Gastrocnemius medialis (tissue), 4 donors: Measurements from ENCODE around the gene TRIM62. TPM values are rescaled to one million over a fixed set of nuclear protein-coding genes. Genes with fewer than 3 reads are reported as not detected.

Experiments
- ATAC-seq, 2 donors: fragments of 150-250 bp; one replicate each; pipeline ENCODE4 v1.9.1; 2016
- DNase-seq, 2 donors: peaks; one replicate each; pipeline ENCODE4 v3.0.0-alpha.2; 2019
- H3K27ac ChIP-seq, 4 donors: fragments of 200-600 bp; sonication (generic); 1 replicate in 1 of 4; 2 replicates in 3 of 4; pipeline ENCODE4 v1.5.1; 2016 to 2018; ENCODE audit warnings: mild to moderate bottlenecking in 2 of 4, moderate library complexity in 1 of 4
- H3K27me3 ChIP-seq, 3 donors: fragments of 200-600 bp; sonication (generic) in 2 of 3; 1 replicate in 1 of 3; 2 replicates in 2 of 3; pipeline versions ENCODE4 v1.5.1 to v1.6.0; 2016 to 2019; ENCODE audit warnings: mild to moderate bottlenecking in 1 of 3, moderate library complexity in 1 of 3
- H3K36me3 ChIP-seq, 2 donors: fragments of 200-600 bp; sonication (generic) in 1 of 2; one replicate each; pipeline ENCODE4 v1.5.1; 2017 to 2018
- H3K4me1 ChIP-seq, 2 donors: fragments of 200-600 bp; sonication (generic) in 1 of 2; one replicate each; pipeline ENCODE4 v1.5.1; 2016 to 2017; ENCODE audit warnings: mild to moderate bottlenecking in 2 of 2
- H3K4me3 ChIP-seq, 4 donors: fragments of 200-600 bp; sonication (generic) in 3 of 4; 1 replicate in 1 of 4; 2 replicates in 3 of 4; pipeline ENCODE4 v1.5.1; 2016 to 2019; ENCODE audit warnings: mild to moderate bottlenecking in 2 of 4
- H3K9me3 ChIP-seq, 3 donors: fragments of 200-600 bp; sonication (generic) in 2 of 3; 1 replicate in 1 of 3; 2 replicates in 2 of 3; pipeline ENCODE4 v1.5.1; 2016 to 2019
- CTCF ChIP-seq, 5 experiments: fragments of 450-650 bp in 3 of 5; fragments of 200-600 bp in 2 of 5; sonication (generic) in 2 of 5; IDR thresholded peaks in 4 of 5; conservative IDR thresholded peaks in 1 of 5; 1 replicate in 4 of 5; 2 replicates in 1 of 5; pipeline ENCODE4 v1.5.1; 2016 to 2019; ENCODE audit warnings: antibody characterized with exemption in 5 of 5, mild to moderate bottlenecking in 3 of 5, moderate library complexity in 3 of 5
- POLR2A ChIP-seq, 2 donors: fragments of 450-650 bp; IDR thresholded peaks; one replicate each; pipeline ENCODE4 v1.6.1; 2017; ENCODE audit warnings: antibody characterized with exemption in 2 of 2, mild to moderate bottlenecking in 2 of 2, moderate library complexity in 2 of 2
- in situ Hi-C, 4 donors: fragments of 200-750 bp; cut with MboI; loops; one replicate each; pipeline versions ENCODE4 v1.15.0 to v1.8.0; 2017; ENCODE audit warnings: low sequenced_read_pairs in 4 of 4
- intact Hi-C: fragments of 100-400 bp; cut with DNase I; formaldehyde crosslinking; loops from one replicate; pipeline ENCODE4 v1.15.1; 2023; ENCODE audit warnings: low total_unique reads
- total RNA-seq, 4 donors: library from RNA; depleted of rRNA; stranded (reverse); fragments of >200 nt; gene quantifications; one replicate each; pipeline versions ENCODE4 v1.1.0 to v1.2.3, GENCODE V29; 2016

TRIM62 gene
- total RNA-seq, 4 donors from 2014 or later: 3.3 to 10.8 (median 7.4) TPM

DNA sequence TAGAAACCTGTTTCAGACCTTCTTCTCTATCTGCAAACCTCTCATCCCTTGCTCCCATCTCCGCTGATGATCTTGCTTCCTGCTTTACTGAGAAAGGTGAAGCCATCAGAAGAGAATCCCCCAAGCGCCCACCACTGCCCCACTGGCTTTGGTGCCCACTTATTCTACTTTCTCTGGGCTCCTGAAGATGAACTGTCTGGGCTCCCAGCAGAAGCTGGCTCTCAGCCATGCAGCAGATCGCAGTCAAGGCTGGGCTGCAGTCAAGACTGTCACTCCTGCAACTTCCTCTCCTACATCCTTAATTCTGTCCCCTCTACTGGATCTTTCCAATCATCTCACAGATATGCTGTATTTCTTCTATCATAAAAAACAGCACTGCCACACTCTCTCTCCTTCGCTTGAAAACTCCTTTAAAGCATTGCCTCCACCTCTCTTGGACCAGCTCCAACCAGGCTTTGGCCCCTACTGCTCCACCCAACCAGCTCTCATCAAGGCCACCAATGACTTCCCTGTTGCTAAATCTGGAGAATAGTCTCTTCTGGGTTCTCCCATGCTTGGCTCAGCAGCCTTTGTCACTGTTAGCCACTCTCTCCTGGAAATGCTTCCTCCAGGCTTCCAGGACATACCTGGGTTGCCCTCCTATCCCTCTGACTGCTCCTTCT, 25.8 kb downstream of the TRIM62 start:
- peaks cover 11 to 24% of the 10 kb centered on the region in 2 donors for H3K4me1 ChIP-seq

GRCh38 chr1:33153650-33154049, 28.2 kb downstream of the TRIM62 start:
- peaks cover 11 to 24% of the 10 kb centered on the region in 2 donors for H3K4me1 ChIP-seq
- intact Hi-C loops: no loop called here
- H3K27ac ChIP-seq: peak overlapping the region; percentile 37 to 77 (median 66)

More for the DNA sequence above, 25.8 kb downstream of the TRIM62 start:
- Histone ChIP-seq H3K36me3 (peaks cover 0 to 13% of the 10 kb centered on the region in 2 donors), H3K9me3 (no peaks in the 10 kb centered on the region), H3K4me3 (no peak overlapping the region), H3K27me3 (no peaks in the 10 kb centered on the region), H3K27ac (no peak overlapping the region)
- in situ Hi-C loops: no loop called here
- intact Hi-C loops: no loop called here
- DNase-seq: no peak
- TF ChIP-seq CTCF (IDR thresholded peaks at IDR 0.05 in 4 of 5, conservative IDR thresholded peaks at IDR 0.05 in 1 of 5) (no peak), POLR2A (IDR thresholded peaks at IDR 0.05) (no peak)
- no peak for ATAC-seq

DNA sequence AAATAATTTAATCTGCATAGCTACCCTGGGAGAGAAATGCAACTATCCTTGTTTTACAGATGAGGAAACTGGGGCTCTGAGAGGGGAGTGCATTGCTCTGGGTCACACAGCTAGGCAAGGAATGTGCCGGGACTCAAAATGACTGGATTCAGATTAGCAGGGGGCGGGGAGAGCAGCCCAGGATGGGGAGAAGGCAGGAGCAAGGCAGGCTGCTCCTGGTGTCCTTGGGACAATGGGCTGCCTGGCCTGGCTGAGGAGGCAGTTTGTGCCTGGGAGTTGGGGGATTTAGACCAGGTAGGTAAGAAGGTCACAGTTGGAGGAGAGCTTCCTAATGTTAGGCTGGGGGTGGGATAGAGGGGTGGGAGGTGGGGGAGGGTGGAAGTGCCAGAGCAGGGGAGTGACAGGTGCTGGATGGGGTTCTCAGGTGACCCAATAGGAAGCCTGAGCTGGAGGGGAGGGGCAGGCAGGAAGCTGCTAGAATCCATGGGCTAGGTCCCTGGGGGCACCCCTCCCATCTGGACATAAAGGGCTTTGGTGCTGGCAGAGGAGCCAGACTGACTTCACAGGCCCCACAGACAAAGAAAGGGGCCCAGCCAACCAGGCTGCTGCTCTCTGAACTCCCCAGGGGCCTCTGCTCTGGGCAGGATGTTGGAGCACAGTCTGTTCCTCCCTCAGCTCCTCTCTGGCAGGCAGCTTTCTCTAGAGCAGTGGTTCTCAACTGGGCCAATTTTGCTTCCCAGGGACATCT, 29.0 kb downstream of the TRIM62 start:
- ATAC-seq: peak; percentile 82 to 84
- DNase-seq: peak; percentile 59 to 73
- H3K4me3 ChIP-seq: no peak overlapping the region
- peaks cover 11 to 24% of the 10 kb centered on the region in 2 donors for H3K4me1 ChIP-seq
- in situ Hi-C loops (no loop called here), intact Hi-C loops (no loop called here)
- H3K36me3 ChIP-seq: no peaks in the 10 kb centered on the region
- TF ChIP-seq POLR2A (IDR thresholded peaks at IDR 0.05) (no peak), CTCF (IDR thresholded peaks at IDR 0.05 in 4 of 5, conservative IDR thresholded peaks at IDR 0.05 in 1 of 5) (no peak)
- H3K27me3 ChIP-seq: no peaks in the 10 kb centered on the region
- H3K27ac ChIP-seq: peak overlapping the region; percentile 66 to 77 (median 70)
- no peaks in the 10 kb centered on the region for H3K9me3 ChIP-seq

More at GRCh38 chr1:33153650-33154049, 28.2 kb downstream of the TRIM62 start:
- Histone ChIP-seq H3K27me3 (no peaks in the 10 kb centered on the region), H3K4me3 (no peak overlapping the region), H3K9me3 (no peaks in the 10 kb centered on the region), H3K36me3 (peaks cover 0 to 6% of the 10 kb centered on the region in 2 donors)
- DNase-seq (no peak), ATAC-seq (no peak)
- TF ChIP-seq CTCF (IDR thresholded peaks at IDR 0.05 in 4 of 5, conservative IDR thresholded peaks at IDR 0.05 in 1 of 5): no peak
- TF ChIP-seq POLR2A (IDR thresholded peaks at IDR 0.05): no peak
- in situ Hi-C loops: no loop called here

DNA sequence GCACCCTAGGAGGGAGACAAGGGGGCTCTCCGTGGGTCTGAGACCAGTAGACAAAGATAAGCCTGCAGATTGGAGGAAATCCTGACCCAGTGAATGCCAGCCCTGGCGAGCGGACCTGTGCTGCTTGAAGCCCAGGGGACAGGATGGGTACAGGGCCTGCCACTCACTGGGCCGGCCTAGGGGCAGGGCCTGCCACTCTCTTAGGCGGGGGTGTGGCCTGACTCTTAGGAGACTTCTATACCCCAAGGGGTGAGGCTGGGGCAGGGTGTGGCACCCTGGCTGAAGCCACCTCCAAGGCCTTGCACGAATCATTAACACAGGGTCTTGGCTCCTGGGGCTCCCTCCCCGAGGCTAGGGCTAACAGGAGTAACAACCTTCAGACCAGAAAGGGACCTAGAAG, 30.7 kb downstream of the TRIM62 start:
- DNase-seq (no peak), ATAC-seq (no peak)
- peaks cover 0 to 10% of the 10 kb centered on the region in 2 donors for H3K36me3 ChIP-seq
- H3K9me3 ChIP-seq: no peaks in the 10 kb centered on the region
- no peak for TF ChIP-seq CTCF (IDR thresholded peaks at IDR 0.05 in 4 of 5, conservative IDR thresholded peaks at IDR 0.05 in 1 of 5)
- in situ Hi-C loops: no loop called here
- no peaks in the 10 kb centered on the region for H3K27me3 ChIP-seq
- intact Hi-C loops: no loop called here
- peaks cover 11 to 21% of the 10 kb centered on the region in 2 donors for H3K4me1 ChIP-seq
- H3K27ac ChIP-seq: peak overlapping the region in 2 of 4 donors; percentile 66 to 77
- no peak overlapping the region for H3K4me3 ChIP-seq
